NCI-H526 treated with DMSO at 0.1 percent for 48 hours (cell line): ENCODE data around the gene MED8.
A peak's percentile ranks its signal among the peaks of the same experiment; 100 is the strongest.
"Not testable (repeated sequence)": the region's sequence is repeated elsewhere in the genome, so short reads cannot be mapped to it uniquely, and the experiment has no call there.

Source experiments
- DNase-seq: peaks from one replicate; lab custom pipeline; 2025; lab: John Stamatoyannopoulos, UW

Gene MED8

GRCh38 chr1:43382027-43382779, 7.4 kb downstream of the MED8 start:
- no peak for DNase-seq

GRCh38 chr1:43381612-43382011, 8.0 kb downstream of the MED8 start:
- no peak for DNase-seq

DNA sequence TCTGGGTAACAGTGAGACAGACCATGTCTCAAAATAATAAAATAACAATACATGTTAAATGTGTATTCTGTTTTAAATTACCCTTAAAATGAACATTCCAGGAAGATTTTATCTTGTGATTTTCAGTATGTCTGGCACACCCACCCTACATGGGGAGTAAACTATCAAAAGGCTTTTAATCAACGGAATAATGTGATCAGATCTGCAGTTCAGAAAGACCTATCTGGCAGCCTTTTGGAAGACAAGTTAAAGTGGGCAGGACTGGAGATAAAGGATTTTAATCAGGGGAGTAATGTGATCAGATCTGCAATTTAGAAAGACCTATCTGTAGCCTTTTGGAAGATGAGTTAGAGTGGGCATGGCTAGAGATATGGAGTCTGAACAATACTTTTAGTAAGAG, 10.1 kb downstream of the MED8 start:
- DNase-seq, result no peak

DNA sequence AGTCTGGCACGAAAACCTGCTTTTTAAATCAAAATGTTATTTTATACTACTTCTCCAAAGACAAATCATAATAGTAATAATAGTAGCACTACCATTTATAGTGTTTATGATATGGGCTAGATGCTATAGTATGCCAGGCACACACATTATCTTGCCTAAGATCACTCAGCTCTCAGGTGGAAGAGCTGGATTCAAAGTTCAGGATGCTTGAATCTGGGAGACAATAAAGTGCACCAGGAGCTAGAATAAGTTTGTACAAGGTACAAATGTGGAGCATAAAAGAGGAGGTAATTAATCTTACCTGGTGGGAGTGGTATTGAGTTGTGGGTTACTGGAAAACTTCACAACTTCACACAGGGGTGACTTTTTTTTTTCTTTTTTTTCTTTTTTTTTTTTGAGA, 11.8 kb downstream of the MED8 start:
- no peak for DNase-seq

DNA sequence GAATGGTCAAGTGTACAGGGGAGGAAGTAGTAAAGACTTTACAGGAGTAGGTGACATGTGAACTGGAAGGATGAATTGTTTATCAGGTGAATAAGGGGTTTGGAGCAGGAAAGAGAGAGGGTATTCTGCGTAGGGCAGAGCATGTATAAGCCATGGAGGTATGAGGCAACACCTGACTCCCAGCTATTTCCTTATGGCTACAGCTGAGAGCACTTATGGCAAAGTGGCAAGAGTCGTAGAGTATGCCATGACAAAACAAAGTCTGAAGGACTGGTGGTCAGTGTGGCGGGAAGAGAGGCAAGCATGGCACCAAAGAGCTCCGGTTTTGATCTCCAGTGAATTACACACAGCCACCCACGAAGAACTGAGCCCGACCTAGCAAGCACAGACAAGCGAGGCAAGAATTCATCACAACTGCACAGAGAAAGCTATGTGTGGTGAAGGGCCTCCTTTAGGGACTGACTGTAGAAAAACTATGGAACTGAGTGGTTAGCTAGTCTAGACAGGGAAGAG, 12.8 kb downstream of the MED8 start:
- no peak for DNase-seq

DNA sequence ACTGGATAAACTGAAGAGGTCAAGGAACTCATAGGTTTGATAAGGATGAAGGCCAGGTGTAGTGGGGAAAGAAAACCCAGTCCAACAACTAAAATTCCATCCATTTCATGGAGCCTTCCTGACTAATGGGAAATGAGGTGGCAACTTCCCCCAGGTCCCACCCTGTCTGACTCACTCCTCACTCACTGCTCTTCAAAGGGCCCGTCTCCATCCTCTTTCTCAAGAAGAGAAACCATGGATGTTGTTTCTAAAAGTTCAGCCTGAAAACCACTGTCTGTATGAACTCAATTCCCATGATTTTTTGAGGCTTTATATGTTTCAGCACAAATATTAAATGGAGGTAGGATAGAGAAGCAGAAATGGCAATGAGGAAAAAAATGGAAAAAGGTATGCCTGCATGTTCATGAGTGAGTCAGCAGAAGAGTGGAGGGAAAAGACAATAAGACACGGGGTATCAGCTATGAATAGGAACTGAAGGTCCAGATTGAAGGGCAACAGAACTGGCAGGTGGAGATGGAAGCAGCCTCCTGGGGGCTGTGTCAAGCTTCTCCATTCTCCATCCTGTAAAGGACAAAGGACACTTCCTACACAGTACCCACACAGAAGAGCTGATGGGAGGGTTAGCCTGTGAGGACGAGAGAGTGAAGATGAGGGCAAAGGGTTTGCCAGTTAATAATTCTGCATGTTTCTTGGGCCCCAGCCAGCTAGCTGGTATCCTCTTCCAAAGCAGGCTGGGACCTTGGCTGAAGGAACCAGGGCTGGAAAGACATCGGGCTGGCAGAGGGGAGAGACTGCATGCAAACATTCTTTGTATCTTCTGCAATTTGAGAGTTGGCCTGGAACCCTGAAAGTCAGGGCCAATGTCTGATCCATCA, 16.3 kb downstream of the MED8 start:
- DNase-seq, result no peak

DNA sequence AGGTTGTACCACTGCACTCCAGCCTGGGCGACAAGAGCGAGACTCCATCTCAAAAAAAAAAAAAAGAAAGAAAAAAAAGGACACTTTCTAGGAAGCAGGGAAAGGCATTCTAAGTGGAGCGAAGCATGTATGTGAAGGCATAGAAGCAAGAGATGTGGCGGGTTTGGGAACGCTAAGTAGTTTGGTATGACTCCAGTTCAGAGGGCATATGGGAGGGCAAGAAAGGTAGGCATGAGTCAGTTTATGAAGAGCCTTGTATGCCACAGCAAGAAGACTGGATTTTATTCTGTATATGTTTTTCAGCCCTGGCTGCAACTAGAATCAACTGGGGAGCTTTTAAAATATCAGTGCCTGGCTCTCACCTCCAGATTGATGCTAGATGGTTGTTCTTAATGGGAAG, 17.4 kb downstream of the MED8 start:
- DNase-seq, result no peak

- no peak for DNase-seq
Measured at GRCh38 chr1:43370564-43370963, 19.0 kb downstream of the MED8 start.

GRCh38 chr1:43369779-43370178, 19.8 kb downstream of the MED8 start:
- not testable (repeated sequence) for DNase-seq

DNA sequence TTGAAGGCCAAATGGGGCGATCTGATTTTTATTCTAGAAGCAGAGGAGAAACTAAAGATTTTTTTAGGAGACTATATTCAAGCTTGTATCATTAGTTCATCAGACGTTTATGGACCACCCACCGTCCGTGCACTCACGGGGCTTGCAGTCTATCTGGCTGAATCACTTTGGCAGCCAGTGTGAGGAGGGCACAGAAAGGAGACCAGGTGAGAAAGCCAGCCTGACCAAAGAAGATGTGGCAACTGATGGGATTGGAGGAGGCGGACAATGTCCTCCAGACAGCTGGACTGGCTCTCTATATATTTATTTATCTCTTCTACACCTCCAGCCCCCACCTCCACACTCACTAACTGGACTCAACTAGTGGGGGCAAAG, 21.0 kb downstream of the MED8 start:
- no peak for DNase-seq

GRCh38 chr1:43367904-43368645, 21.5 kb downstream of the MED8 start, which contains the start of gene ELOVL1:
ELOVL1 (minus strand) TSS chr1:43368011; CDS start chr1:43365609, 2,402 bp downstream.
- peak; percentile 94 for DNase-seq

DNA sequence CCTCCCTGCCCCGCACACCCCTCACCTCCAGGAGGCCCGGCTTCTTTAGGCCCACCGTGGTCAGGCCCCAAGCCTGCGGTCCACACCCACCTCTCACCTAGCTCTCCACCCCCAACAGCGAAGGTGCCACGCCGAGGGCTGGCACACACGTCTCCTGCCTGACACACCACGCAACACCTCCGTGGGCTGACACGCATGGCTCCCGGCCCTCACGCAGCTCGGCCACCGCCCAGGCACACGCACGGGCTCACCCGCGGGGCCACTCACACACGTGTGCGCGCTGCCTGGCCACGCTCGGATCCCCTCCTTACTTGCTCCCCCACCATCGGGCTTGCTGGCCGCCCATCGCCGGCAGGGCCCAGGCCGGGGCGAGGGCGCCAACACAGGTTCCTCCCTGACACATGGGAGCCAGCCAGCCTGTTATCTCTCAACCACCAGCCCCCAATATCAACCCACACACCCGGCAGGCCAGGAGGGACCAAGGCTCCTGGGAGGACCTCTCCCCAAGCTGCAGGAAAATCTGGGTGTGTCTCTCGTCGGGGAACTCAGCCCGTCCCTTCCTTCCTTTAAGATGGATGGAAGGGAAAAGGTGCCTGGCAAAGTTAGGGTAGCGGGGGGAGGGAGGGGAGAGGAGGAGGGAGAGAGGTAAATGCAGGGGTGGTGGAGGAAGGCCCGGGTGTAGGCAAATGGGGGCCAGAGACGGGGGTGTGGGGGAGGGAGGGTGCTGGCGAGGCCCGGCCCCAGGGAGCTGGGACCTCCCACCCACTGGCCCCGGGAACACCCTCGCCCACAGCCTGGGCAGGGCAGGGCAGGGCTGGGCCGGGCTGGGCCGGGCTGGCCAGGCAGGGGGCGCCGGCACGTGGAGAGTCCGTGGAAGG, 22.3 kb downstream of the MED8 start:
- DNase-seq, result peak; percentile 56

- no peak for DNase-seq
Measured at GRCh38 chr1:43366601-43367025, 23.0 kb downstream of the MED8 start.

GRCh38 chr1:43366179-43366578, 23.4 kb downstream of the MED8 start:
- peak; percentile 60 for DNase-seq

DNA sequence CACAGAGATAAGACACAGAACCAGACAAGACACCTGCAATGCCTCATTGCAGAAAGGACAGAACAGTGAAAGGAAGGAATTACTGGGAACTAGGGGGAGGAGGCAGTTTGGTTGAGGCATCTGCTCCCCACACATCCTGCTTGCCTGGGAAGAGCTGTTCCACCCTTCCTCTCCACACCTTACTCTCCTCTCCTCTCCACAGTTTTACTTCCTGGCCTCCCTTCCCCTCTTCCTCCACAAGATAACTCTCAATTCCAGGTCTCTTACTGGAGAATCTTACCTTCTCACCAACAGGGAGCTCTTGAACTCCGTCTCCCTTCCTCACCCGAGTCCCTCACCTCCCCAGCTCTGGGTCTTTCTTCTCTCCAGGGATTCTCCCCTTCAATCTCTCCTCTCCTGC, 23.9 kb downstream of the MED8 start:
- no peak for DNase-seq

DNA sequence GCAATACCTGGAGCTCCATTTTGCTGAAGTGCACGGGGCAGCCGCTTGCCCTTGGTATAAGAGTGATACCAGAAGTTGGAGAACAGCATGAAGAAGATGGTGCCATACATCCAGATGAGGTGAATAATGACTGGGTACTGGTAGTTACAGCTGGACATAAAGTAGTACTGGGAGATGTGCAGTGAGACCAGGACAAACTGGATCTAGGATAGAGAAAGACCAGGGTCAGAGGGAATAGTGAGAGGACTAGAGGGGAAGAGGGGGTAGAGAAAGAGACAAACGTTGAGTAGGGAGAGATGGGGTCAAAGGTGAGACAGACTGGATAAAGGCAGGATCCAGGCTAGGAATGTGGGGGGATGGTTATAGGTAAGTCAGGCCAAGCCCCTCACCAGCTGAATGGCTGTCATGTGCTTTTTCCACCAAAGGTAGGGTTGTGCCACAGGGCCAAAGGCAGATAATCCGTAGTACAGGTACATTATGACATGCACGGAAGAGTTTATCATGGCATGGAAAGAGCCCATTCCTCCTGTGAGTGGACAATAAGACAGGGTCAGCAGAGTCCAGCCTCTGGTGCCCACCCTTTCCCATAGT, 25.6 kb downstream of the MED8 start:
- DNase-seq, result no peak

DNA sequence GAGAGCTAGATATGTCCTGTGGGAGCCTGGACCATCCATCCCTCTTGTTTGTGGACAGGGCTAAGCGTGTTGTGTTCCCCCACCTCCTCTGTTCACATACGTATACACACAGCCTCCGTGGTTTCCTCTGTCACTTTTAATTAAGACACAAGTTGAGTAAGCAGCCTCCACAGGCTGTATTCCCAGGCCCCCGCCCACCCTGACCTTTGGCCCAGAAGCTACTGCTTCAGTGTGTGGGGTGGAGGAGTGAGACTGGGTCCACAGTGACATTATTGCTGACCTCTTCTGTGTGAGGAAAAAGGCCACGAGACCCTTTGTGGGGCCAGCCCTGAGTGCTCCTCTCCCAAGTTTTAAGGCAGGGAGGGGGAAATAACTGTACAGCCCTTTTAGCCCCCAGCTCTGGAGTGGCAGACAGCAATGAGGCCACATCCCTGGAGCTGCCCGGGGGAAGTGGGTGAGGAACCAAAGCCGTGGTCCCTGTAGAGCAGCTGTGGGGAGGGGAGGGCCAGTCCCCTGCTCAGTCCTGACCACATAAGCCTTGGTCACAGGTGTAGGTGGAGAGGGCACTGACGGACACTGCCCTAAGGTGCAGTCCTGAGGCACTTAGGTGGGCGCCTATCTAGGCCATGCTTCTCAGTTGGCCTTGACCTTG, 26.2 kb downstream of the MED8 start:
- no peak for DNase-seq

DNA sequence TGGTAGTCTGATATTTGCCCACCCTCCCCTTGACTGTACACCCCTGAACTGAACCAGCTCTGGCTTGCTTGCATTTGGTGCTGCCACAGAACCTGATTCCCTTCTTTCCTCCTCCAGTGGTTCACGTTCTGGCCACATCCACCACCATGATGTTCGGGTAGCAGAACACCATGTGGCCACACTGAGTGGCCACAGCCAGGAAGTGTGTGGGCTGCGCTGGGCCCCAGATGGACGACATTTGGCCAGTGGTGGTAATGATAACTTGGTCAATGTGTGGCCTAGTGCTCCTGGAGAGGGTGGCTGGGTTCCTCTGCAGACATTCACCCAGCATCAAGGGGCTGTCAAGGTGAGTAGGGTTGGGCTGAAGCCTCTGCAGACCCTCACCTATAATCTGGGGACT, 29.0 kb downstream of the MED8 start:
- no peak for DNase-seq

GRCh38 chr1:43359696-43360095, 29.9 kb downstream of the MED8 start:
- DNase-seq, result no peak
